K562 (cell line): ENCODE data around the gene HSPB8. TPM values are rescaled to one million over a fixed set of nuclear protein-coding genes. Genes with fewer than 3 reads are reported as not detected.

Experiments
- ATAC-seq: fragments of 200-7000 bp; cut with Tn5 transposase; 3 replicates; pipeline ENCODE4 v1.9.1; 2020; ENCODE audit warnings: moderate library complexity
- BruUV-seq: library from RNA; stranded (reverse); fragments of 400-500 nt; replicated peaks from 2 replicates; lab custom pipeline; 2021; lab: Mats Ljungman, UMichigan
- CTCF ChIA-PET: fragments of 300-600 bp; formaldehyde crosslinking; extraction: SDS; loops from one replicate; lab custom pipeline; 2021; ENCODE audit warnings: low intra/inter-chr PET ratio; lab: Yijun Ruan, JAX
- POLR2A ChIA-PET: fragments of 300-600, 350-650 bp; sonication (Branson Sonifier 250); formaldehyde crosslinking; extraction: SDS; loops from one replicate; lab custom pipeline; 2021; ENCODE audit warnings: antibody characterized with exemption, inconsistent platforms; lab: Yijun Ruan, JAX
- DNase-seq, 4 experiments: peaks; one replicate each; pipeline versions ENCODE4 v3.0.0 to v3.0.0-alpha.2; 2011 to 2018; ENCODE audit warnings: low spot score in 3 of 4, mixed read lengths in 3 of 4; ENCODE audit errors: extremely low read depth in 1 of 4
- FAIRE-seq: peaks from 2 replicates; lab custom pipeline; 2011; peaks lifted over from hg19 to GRCh38; lab: Jason Lieb, UNC
- H2AFZ ChIP-seq: 2 replicates; pipeline ENCODE4 v1.6.0; 2011; ENCODE audit warnings: low read depth, low read length, control low read depth, inconsistent platforms
- H3K27ac ChIP-seq: fragments of 200-600 bp; 3 replicates; pipeline ENCODE4 v1.8.0; 2011; ENCODE audit warnings: low read depth, mild to moderate bottlenecking, control low read depth, inconsistent platforms, low read length, moderate library complexity, mixed read lengths; ENCODE audit errors: extremely low read depth
- H3K27me3 ChIP-seq, 2 experiments: fragments of 300-600 bp in 1 of 2; 2 replicates in 1 of 2; 3 replicates in 1 of 2; pipeline versions ENCODE4 v1.6.0 to v1.8.0; 2011; ENCODE audit warnings: inconsistent platforms in 2 of 2, low read length in 2 of 2, mild to moderate bottlenecking in 1 of 2, mixed read lengths in 1 of 2, moderate library complexity in 1 of 2; ENCODE audit not compliant: control insufficient read depth in 2 of 2, insufficient read depth in 2 of 2
- H3K36me3 ChIP-seq: fragments of 300-600 bp; 3 replicates; pipeline ENCODE4 v1.8.0; 2011; ENCODE audit warnings: mild to moderate bottlenecking, low read length, inconsistent platforms; ENCODE audit not compliant: control insufficient read depth, insufficient read depth
- H3K4me1 ChIP-seq, 2 experiments: fragments of 200-600 bp in 1 of 2; replicated peaks in 1 of 2; 2 replicates in 1 of 2; 3 replicates in 1 of 2; pipeline versions ENCODE4 v1.5.1 to v1.8.0; 2011; ENCODE audit warnings: inconsistent platforms in 2 of 2, low read length in 2 of 2, mild to moderate bottlenecking in 1 of 2, mixed read lengths in 1 of 2, moderate library complexity in 1 of 2; ENCODE audit not compliant: control insufficient read depth in 2 of 2, insufficient read depth in 2 of 2
- H3K4me2 ChIP-seq: 2 replicates; pipeline ENCODE4 v1.6.1; 2011; ENCODE audit warnings: low read length, control low read depth, inconsistent platforms, mixed read lengths; ENCODE audit not compliant: insufficient read depth
- H3K4me3 ChIP-seq: fragments of 200-600 bp; sonication (generic), shearing (Covaris generic); 2 replicates; pipeline ENCODE4 v1.5.1; 2016; ENCODE audit warnings: control low read depth, inconsistent platforms
- H3K79me2 ChIP-seq: fragments of 200-600 bp; 3 replicates; pipeline ENCODE4 v1.8.0; 2011; ENCODE audit warnings: low read length, inconsistent platforms; ENCODE audit not compliant: control insufficient read depth, insufficient read depth
- H3K9ac ChIP-seq, 2 experiments: 2 replicates each; pipeline versions ENCODE4 v1.6.0 to v1.6.1; 2011; ENCODE audit warnings: low read depth in 2 of 2, low read length in 2 of 2, control low read depth in 1 of 2, inconsistent platforms in 1 of 2, mild to moderate bottlenecking in 1 of 2, mixed read lengths in 1 of 2; ENCODE audit not compliant: insufficient read depth in 1 of 2
- H3K9me1 ChIP-seq: one replicate; pipeline ENCODE4 v1.6.0; 2011; ENCODE audit warnings: inconsistent platforms, mild to moderate bottlenecking, low read length, moderate library complexity; ENCODE audit not compliant: control insufficient read depth, insufficient read depth
- H3K9me3 ChIP-seq: replicated peaks from 2 replicates; pipeline ENCODE4 v1.5.1; 2011; ENCODE audit warnings: low read depth, low read length, inconsistent platforms; ENCODE audit not compliant: control insufficient read depth, insufficient read depth
- H4K20me1 ChIP-seq: replicated peaks from 2 replicates; pipeline ENCODE4 v1.6.1; 2011; ENCODE audit warnings: low read length, inconsistent platforms, mixed read lengths; ENCODE audit not compliant: control insufficient read depth, insufficient read depth
- ATF3 ChIP-seq, 2 experiments: fragments of 450-650 bp in 1 of 2; sonication (generic) in 1 of 2; formaldehyde crosslinking in 1 of 2; IDR thresholded peaks in 1 of 2; conservative IDR thresholded peaks in 1 of 2; 2 replicates each; pipeline versions ENCODE4 v1.6.1 to v1.8.1; 2016 to 2023; ENCODE audit warnings: mild to moderate bottlenecking in 2 of 2, moderate library complexity in 2 of 2, inconsistent platforms in 1 of 2, missing genetic modification reagents in 1 of 2
- BRCA1 ChIP-seq, 2 experiments: fragments of 450-650 bp in 1 of 2; sonication (generic) in 1 of 2; formaldehyde crosslinking in 1 of 2; IDR thresholded peaks; 2 replicates each; pipeline versions ENCODE4 v1.5.0 to v1.6.1; 2017 to 2020; ENCODE audit warnings: mild to moderate bottlenecking in 1 of 2, missing genetic modification reagents in 1 of 2
- CBX8 ChIP-seq: fragments of 200-600 bp; sonication (generic); IDR thresholded peaks from 2 replicates; pipeline ENCODE4 v1.6.1; 2012; ENCODE audit warnings: borderline replicate concordance, mixed run types, low read depth, mild to moderate bottlenecking, moderate library complexity, mixed read lengths, low read length, control low read depth, inconsistent platforms; ENCODE audit not compliant: poor library complexity, severe bottlenecking; ENCODE audit errors: extremely low read depth
- CSDE1 ChIP-seq, 2 experiments: fragments of 450-650 bp; IDR thresholded peaks; 2 replicates each; pipeline ENCODE4 v1.6.1; 2016; ENCODE audit warnings: mild to moderate bottlenecking in 1 of 2
- GABPA ChIP-seq: fragments of 200-800 bp; sonication (Bioruptor generic); conservative IDR thresholded peaks from 2 replicates; pipeline ENCODE4 v1.6.1; 2016; ENCODE audit warnings: low read depth, missing genetic modification characterization, missing compliant biosample characterization
- PML ChIP-seq: IDR thresholded peaks from 2 replicates; pipeline ENCODE4 v1.6.1; 2012; ENCODE audit warnings: low read length, inconsistent platforms
- SMARCC2 ChIP-seq: fragments of 450-650 bp; IDR thresholded peaks from 2 replicates; pipeline ENCODE4 v1.6.1; 2017; ENCODE audit warnings: antibody characterized with exemption, moderate library complexity, mild to moderate bottlenecking, low read depth
- SNIP1 ChIP-seq: fragments of 450-650 bp; IDR thresholded peaks from 2 replicates; pipeline ENCODE4 v1.7.1; 2017; ENCODE audit warnings: low read depth, mild to moderate bottlenecking
- TARDBP ChIP-seq: fragments of 450-650 bp; IDR thresholded peaks from 2 replicates; pipeline ENCODE4 v1.6.1; 2016
- ZNF511 ChIP-seq: sonication (generic); formaldehyde crosslinking; IDR thresholded peaks from 2 replicates; pipeline ENCODE4 v1.8.0; 2022; ENCODE audit warnings: mild to moderate bottlenecking, missing genetic modification reagents
- WGBS: fragments of 100-300 bp; shearing (Covaris generic); methylation state at CpG from one replicate; pipeline ENCODE4 v1.1.6; 2016; ENCODE audit warnings: low coverage, mixed read lengths; ENCODE audit not compliant: insufficient coverage; ENCODE audit errors: missing lambda C conversion rate; 5-methylcytosine and 5-hydroxymethylcytosine counted together
- in situ Hi-C: fragments of 300-500 bp; cut with MboI; formaldehyde crosslinking; loops from 4 replicates; pipeline ENCODE4 v1.15.0; 2018; ENCODE audit warnings: inconsistent platforms, mixed read lengths
- intact Hi-C: fragments of 100-400 bp; cut with micrococcal nuclease; formaldehyde crosslinking; loops from 2 replicates; pipeline ENCODE4 v1.14.2; 2022
- polyA plus RNA-seq, 8 experiments: library from polyadenylated mRNA; depleted of rRNA in 4 of 8; stranded (reverse) in 5 of 8; unstranded in 3 of 8; fragments of >200 nt; fragmentation: Nextera tagmentation in 2 of 8; fragmentation: Illumina TruSeq in 1 of 8; extraction: Ambion mirVana in 2 of 8; extraction: Trizol in 1 of 8; gene quantifications; 2 replicates each; pipeline versions ENCODE4 v1.2.1 to v1.2.3, GENCODE V29; 2011 to 2014; ENCODE audit warnings: inconsistent platforms in 1 of 8, missing spikeins in 1 of 8
- total RNA-seq, 7 experiments: library from RNA; depleted of rRNA in 6 of 7; stranded (reverse); fragments of >200 nt in 6 of 7; fragmentation: Illumina TruSeq in 2 of 7; extraction: Trizol in 2 of 7; gene quantifications; 2 replicates each; pipeline versions ENCODE4 v1.2.1 to v1.2.3, GENCODE V29; 2011 to 2021; ENCODE audit warnings: low replicate concordance in 1 of 7
- TF ChIP-seq, protein P1 (sequence below): sonication (generic); formaldehyde crosslinking; IDR thresholded peaks from 2 replicates; pipeline ENCODE4 v1.8.1; 2023; ENCODE audit warnings: mild to moderate bottlenecking, missing genetic modification reagents

The HSPB8 gene
- total and polyA plus RNA-seq, 9 of the 15 experiments (the other 6 are each of a cell fraction or from before 2014, with no cell fraction given), result 0.13 TPM; not detected in 8

DNA sequence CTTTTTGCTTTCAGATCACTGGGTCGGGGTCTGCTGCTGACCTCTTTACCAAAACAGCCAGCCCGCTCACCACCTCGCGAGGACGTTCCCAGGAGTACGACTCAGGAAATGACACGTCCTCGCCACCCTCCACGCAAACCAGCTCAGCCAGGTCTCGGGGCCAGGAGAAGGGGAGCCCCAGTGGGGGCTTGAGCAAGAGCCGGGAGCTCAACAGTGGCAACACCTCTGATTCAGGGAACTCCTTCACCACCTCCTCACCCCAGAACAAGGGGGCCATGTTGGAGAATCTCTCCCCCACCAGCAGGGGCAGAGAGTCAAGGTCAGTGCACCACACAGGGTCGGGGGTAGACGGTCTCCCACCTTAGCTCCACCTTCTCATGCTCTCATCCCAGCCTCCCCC is 33.4 kb upstream of the HSPB8 start:
- Histone ChIP-seq H3K9ac (no peak overlapping the region; a peak in 1 of 4 replicates), H2AFZ (no peak overlapping the region), H3K27ac (no peak overlapping the region), H3K4me3 (no peak overlapping the region), H3K9me1 (no peaks in the 10 kb centered on the region), H3K4me1 (no peaks in the 10 kb centered on the region), H3K9me3 (no peaks in the 10 kb centered on the region), H3K27me3 (peaks cover 8 to 21% of the 10 kb centered on the region in 2 experiments; a peak in 4 of 5 replicates), H4K20me1 (no peaks in the 10 kb centered on the region), H3K79me2 (no peaks in the 10 kb centered on the region), H3K36me3 (no peaks in the 10 kb centered on the region), H3K4me2 (no peak overlapping the region)
- intact Hi-C loops, result no loop called here
- DNase-seq, result no peak
- ChIA-PET CTCF (no interaction called here), POLR2A (interaction anchor here (0.6 to 1.2 kb wide), 2 partner anchors 10 to 136 kb away, joined by 3 to 5 read pairs; no protein-coding TSS in a partner anchor)
- ATAC-seq, result no peak
- BruUV-seq, result no TSS peak
- TF ChIP-seq TARDBP (no peak), BRCA1 (IDR thresholded peaks at IDR 0.05) (no peak), BRCA1 (CRISPR knock-in tag; IDR thresholded peaks at IDR 0.05) (no peak)
- no peak for FAIRE-seq
- in situ Hi-C loops, result no loop called here
- 0% methylated on average over 10 of the region's 13 CpGs for WGBS

- intact Hi-C loops (no loop called here), in situ Hi-C loops (no loop called here)
- no peaks in the 10 kb centered on the region for H3K4me1 ChIP-seq
- no peak overlapping the region for H2AFZ ChIP-seq
- no TSS peak for BruUV-seq
- H3K27ac ChIP-seq, result no peak overlapping the region
- no peaks in the 10 kb centered on the region for H3K36me3 ChIP-seq
- ChIA-PET CTCF (no interaction called here), POLR2A (no interaction called here)
- DNase-seq, result no peak
- no peak for FAIRE-seq
- no peak overlapping the region for H3K4me3 ChIP-seq
- H3K9me3 ChIP-seq, result no peaks in the 10 kb centered on the region
- no peak overlapping the region for H3K9ac ChIP-seq
- peaks cover 8 to 31% of the 10 kb centered on the region in 2 experiments; a peak in 4 of 5 replicates for H3K27me3 ChIP-seq
- no peak for ATAC-seq
- no peaks in the 10 kb centered on the region for H4K20me1 ChIP-seq
- H3K4me2 ChIP-seq, result no peak overlapping the region
- H3K79me2 ChIP-seq, result no peaks in the 10 kb centered on the region
- 6% methylated on average over 2 of the region's 2 CpGs for WGBS
- no peaks in the 10 kb centered on the region for H3K9me1 ChIP-seq
- no peak for TF ChIP-seq SMARCC2
- TF ChIP-seq GABPA (tag), result no peak
- TF ChIP-seq PML, result no peak
- TF ChIP-seq SNIP1, result no peak
- TF ChIP-seq ZNF511 (CRISPR knock-in tag), result no peak
- no peak for TF ChIP-seq CBX8
- TF ChIP-seq, protein P1, sequence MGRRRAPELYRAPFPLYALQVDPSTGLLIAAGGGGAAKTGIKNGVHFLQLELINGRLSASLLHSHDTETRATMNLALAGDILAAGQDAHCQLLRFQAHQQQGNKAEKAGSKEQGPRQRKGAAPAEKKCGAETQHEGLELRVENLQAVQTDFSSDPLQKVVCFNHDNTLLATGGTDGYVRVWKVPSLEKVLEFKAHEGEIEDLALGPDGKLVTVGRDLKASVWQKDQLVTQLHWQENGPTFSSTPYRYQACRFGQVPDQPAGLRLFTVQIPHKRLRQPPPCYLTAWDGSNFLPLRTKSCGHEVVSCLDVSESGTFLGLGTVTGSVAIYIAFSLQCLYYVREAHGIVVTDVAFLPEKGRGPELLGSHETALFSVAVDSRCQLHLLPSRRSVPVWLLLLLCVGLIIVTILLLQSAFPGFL (CRISPR knock-in tag), result no peak
- no peak for TF ChIP-seq ATF3 (IDR thresholded peaks at IDR 0.05)
- TF ChIP-seq ATF3 (CRISPR knock-in tag; conservative IDR thresholded peaks at IDR 0.05), result no peak
- no peak for TF ChIP-seq CSDE1 (IDR thresholded peaks at IDR 0.05)
Measured at GRCh38 chr12:119147847-119148448, 30.8 kb upstream of the HSPB8 start.
